ENCODE results near the gene ILDR1. TPM values are rescaled to one million over a fixed set of nuclear protein-coding genes. Genes with fewer than 3 reads are reported as not detected.

ILDR1 gene
- total and polyA plus RNA-seq, 2 of the 4 experiments (the other 2 are of a cell fraction): not detected

- H2BK5ac ChIP-seq (ENCODE audit: low read depth, low read length, poor library complexity, severe bottlenecking): no peak overlapping the region
- H3K56ac ChIP-seq (ENCODE audit: extremely low read depth, insufficient read depth, low read length): no peak overlapping the region
- no peak overlapping the region for H2BK120ac ChIP-seq (ENCODE audit: low read depth, low read length)
- H2AK9ac ChIP-seq (replicated peaks; ENCODE audit: low read depth, low read length, poor library complexity): no peak overlapping the region
- H2AFZ ChIP-seq (replicated peaks; ENCODE audit: low read length, poor library complexity): no peak overlapping the region
- H3K23ac ChIP-seq (ENCODE audit: low read depth, low read length): no peak overlapping the region; the same call in 1 of the 2 replicates
- no peak overlapping the region for H2BK20ac ChIP-seq (ENCODE audit: low read depth, low read length)
- H4K8ac ChIP-seq (ENCODE audit: low read depth in 2 of 2, low read length in 2 of 2): no peak overlapping the region
- no peak for ATAC-seq (ENCODE audit: low read depth)
- no peak overlapping the region for H2AK5ac ChIP-seq (ENCODE audit: low read depth, low read length)
- no peak overlapping the region for H3K4me3 ChIP-seq (ENCODE audit: insufficient read depth, low read depth, low read length)
- in situ Hi-C loops (cut with MboI; ENCODE audit: low sequenced_read_pairs): no loop called here
- H3K4me1 ChIP-seq (ENCODE audit: control insufficient read depth, insufficient read depth, low read length): no peaks in the 10 kb centered on the region
- no peak overlapping the region for H3K18ac ChIP-seq (ENCODE audit: low read depth, low read length)
- peaks cover 10% of the 10 kb centered on the region for H3K27me3 ChIP-seq (ENCODE audit: control insufficient read depth, insufficient read depth, low read length)
- no peak overlapping the region for H3K9ac ChIP-seq (ENCODE audit: low read depth, low read length)
- dilution Hi-C loops (cut with HindIII; ENCODE audit: low sequenced_read_pairs, unreplicated experiment): no loop called here
- H3K4me2 ChIP-seq (ENCODE audit: low read depth, low read length): no peak overlapping the region
- H4K91ac ChIP-seq (ENCODE audit: insufficient read depth, low read depth, low read length): no peak overlapping the region
- no peak overlapping the region for H3K27ac ChIP-seq (ENCODE audit: insufficient read depth, low read length)
- H3K9me3 ChIP-seq (ENCODE audit: control insufficient read depth, insufficient read depth, low read length): no peaks in the 10 kb centered on the region
- WGBS, 2 experiments (ENCODE audit: extremely low coverage in 2 of 2, insufficient read length in 1 of 2): 38% methylated on average over 2 of the region's 5 CpGs; no CpG with 5 or more reads in 1 of the 2 experiments
- H3K9me1 ChIP-seq (ENCODE audit: insufficient read depth, low read length): no peaks in the 10 kb centered on the region
- no TSS peak for BruUV-seq (replicated peaks)
- DNase-seq: no peak
- no peak for TF ChIP-seq RAD21 (IDR thresholded peaks at IDR 0.05; ENCODE audit: low read length)
- TF ChIP-seq MXI1 (IDR thresholded peaks at IDR 0.05; ENCODE audit: borderline replicate concordance, low read depth, low read length): no peak
- no peak for TF ChIP-seq MAZ (IDR thresholded peaks at IDR 0.05; ENCODE audit: borderline replicate concordance, low read depth, low read length)
- no peak for TF ChIP-seq BHLHE40 (IDR thresholded peaks at IDR 0.05; ENCODE audit: low read depth, low read length)
- TF ChIP-seq CEBPB (IDR thresholded peaks at IDR 0.05; ENCODE audit: low read depth, low read length): no peak
- no peak for TF ChIP-seq POLR2A (IDR thresholded peaks at IDR 0.05; ENCODE audit: low read depth, low read length)
- TF ChIP-seq, protein P1, sequence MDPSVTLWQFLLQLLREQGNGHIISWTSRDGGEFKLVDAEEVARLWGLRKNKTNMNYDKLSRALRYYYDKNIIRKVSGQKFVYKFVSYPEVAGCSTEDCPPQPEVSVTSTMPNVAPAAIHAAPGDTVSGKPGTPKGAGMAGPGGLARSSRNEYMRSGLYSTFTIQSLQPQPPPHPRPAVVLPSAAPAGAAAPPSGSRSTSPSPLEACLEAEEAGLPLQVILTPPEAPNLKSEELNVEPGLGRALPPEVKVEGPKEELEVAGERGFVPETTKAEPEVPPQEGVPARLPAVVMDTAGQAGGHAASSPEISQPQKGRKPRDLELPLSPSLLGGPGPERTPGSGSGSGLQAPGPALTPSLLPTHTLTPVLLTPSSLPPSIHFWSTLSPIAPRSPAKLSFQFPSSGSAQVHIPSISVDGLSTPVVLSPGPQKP (IDR thresholded peaks at IDR 0.05; ENCODE audit: borderline replicate concordance, low read depth, low read length): no peak
- TF ChIP-seq, protein P2, sequence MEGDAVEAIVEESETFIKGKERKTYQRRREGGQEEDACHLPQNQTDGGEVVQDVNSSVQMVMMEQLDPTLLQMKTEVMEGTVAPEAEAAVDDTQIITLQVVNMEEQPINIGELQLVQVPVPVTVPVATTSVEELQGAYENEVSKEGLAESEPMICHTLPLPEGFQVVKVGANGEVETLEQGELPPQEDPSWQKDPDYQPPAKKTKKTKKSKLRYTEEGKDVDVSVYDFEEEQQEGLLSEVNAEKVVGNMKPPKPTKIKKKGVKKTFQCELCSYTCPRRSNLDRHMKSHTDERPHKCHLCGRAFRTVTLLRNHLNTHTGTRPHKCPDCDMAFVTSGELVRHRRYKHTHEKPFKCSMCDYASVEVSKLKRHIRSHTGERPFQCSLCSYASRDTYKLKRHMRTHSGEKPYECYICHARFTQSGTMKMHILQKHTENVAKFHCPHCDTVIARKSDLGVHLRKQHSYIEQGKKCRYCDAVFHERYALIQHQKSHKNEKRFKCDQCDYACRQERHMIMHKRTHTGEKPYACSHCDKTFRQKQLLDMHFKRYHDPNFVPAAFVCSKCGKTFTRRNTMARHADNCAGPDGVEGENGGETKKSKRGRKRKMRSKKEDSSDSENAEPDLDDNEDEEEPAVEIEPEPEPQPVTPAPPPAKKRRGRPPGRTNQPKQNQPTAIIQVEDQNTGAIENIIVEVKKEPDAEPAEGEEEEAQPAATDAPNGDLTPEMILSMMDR (conservative IDR thresholded peaks at IDR 0.05; ENCODE audit: low read depth, low read length): no peak
- no peak for TF ChIP-seq NFE2L2 (IDR thresholded peaks at IDR 0.05; ENCODE audit: low read depth, low read length)
- no peak for TF ChIP-seq SMC3 (IDR thresholded peaks at IDR 0.05; ENCODE audit: low read depth, low read length)
- no peak for TF ChIP-seq FOS (IDR thresholded peaks at IDR 0.05; ENCODE audit: low read depth, low read length)
- TF ChIP-seq USF2 (IDR thresholded peaks at IDR 0.05; ENCODE audit: low read depth, low read length): no peak
- TF ChIP-seq RFX5 (IDR thresholded peaks at IDR 0.05; ENCODE audit: low read depth, low read length): no peak
- TF ChIP-seq MAFK (IDR thresholded peaks at IDR 0.05; ENCODE audit: low read depth, low read length): no peak
- no peak overlapping the region for H2BK15ac ChIP-seq (ENCODE audit: low read depth, low read length)
- no peaks in the 10 kb centered on the region for H4K20me1 ChIP-seq (ENCODE audit: insufficient read depth, low read length)
- H3K14ac ChIP-seq (replicated peaks; ENCODE audit: low read depth, low read length): no peak overlapping the region
- no peak overlapping the region for H4K5ac ChIP-seq (ENCODE audit: low read depth, low read length)
- no peak overlapping the region for H3K4ac ChIP-seq (ENCODE audit: low read depth, low read length)
- ChIA-PET CTCF (no interaction called here), POLR2A (ENCODE audit: unreplicated experiment) (no interaction called here)
- intact Hi-C loops (cut with micrococcal nuclease): no loop called here
- H3K36me3 ChIP-seq (ENCODE audit: control insufficient read depth, insufficient read depth, low read length): no peaks in the 10 kb centered on the region
- no peaks in the 10 kb centered on the region for H3K79me1 ChIP-seq (ENCODE audit: low read depth in 1 of 2, low read length in 2 of 2)
These were observed 8.6 kb downstream of the ILDR1 start for GRCh38 chr3:122013448-122013925.
